HG03378 (cell line): ENCODE measurements around the gene TIMP1.

Experiments used
- ATAC-seq: cut with Tn5 transposase; IDR thresholded peaks from one replicate; pipeline ENCODE4 v1.9.1; 2021; ENCODE audit warnings: mild to moderate bottlenecking, moderate library complexity; ENCODE audit not compliant: unreplicated experiment

Gene TIMP1

GRCh38 chrX:47573341-47574075 is 8.7 kb upstream of the TIMP1 start:
- ATAC-seq, result no peak

GRCh38 chrX:47574076-47574546 is 8.1 kb upstream of the TIMP1 start:
- ATAC-seq, result no peak

GRCh38 chrX:47574547-47575301 is 7.5 kb upstream of the TIMP1 start:
- no peak for ATAC-seq

GRCh38 chrX:47576021-47576898 is 6.0 kb upstream of the TIMP1 start:
- no peak for ATAC-seq

- ATAC-seq, result no peak
These were observed 4.8 kb upstream of the TIMP1 start for GRCh38 chrX:47577424-47577823.

- no peak for ATAC-seq
These were observed 4.3 kb upstream of the TIMP1 start for GRCh38 chrX:47577901-47578300.

- ATAC-seq, result no peak
These were observed 3.5 kb upstream of the TIMP1 start for GRCh38 chrX:47578692-47579091.

GRCh38 chrX:47579537-47579936 is 2.7 kb upstream of the TIMP1 start:
- no peak for ATAC-seq

- no peak for ATAC-seq
These were observed 1.1 kb downstream of the TIMP1 start for GRCh38 chrX:47583240-47583861.

GRCh38 chrX:47584714-47585113 is 2.5 kb downstream of the TIMP1 start:
- no peak for ATAC-seq

- ATAC-seq, result no peak
These were observed 3.0 kb downstream of the TIMP1 start for GRCh38 chrX:47585273-47585672.

GRCh38 chrX:47586043-47586787 is 4.0 kb downstream of the TIMP1 start:
- ATAC-seq, result no peak

- no peak for ATAC-seq
These were observed 5.1 kb downstream of the TIMP1 start for GRCh38 chrX:47587091-47587891.

GRCh38 chrX:47587906-47588735 is 5.9 kb downstream of the TIMP1 start:
- ATAC-seq, result no peak

GRCh38 chrX:47590984-47591383 is 8.7 kb downstream of the TIMP1 start:
- no peak for ATAC-seq

- ATAC-seq, result no peak
These were observed 11.3 kb downstream of the TIMP1 start for GRCh38 chrX:47593522-47593921.

GRCh38 chrX:47595716-47596251 is 13.5 kb downstream of the TIMP1 start:
- ATAC-seq, result no peak

GRCh38 chrX:47596256-47596655 is 14.0 kb downstream of the TIMP1 start:
- ATAC-seq, result no peak
